SKM-1 treated with dmso at 0.1 percent for 144 hours (cell line): ENCODE results near the gene DLX4.
A peak's percentile ranks its signal among the peaks of the same experiment; 100 is the strongest.

Experiments
- DNase-seq: peaks from one replicate; lab custom pipeline; 2025; ENCODE audit not compliant: unreplicated experiment; lab: John Stamatoyannopoulos, UW

DLX4 gene

DNA sequence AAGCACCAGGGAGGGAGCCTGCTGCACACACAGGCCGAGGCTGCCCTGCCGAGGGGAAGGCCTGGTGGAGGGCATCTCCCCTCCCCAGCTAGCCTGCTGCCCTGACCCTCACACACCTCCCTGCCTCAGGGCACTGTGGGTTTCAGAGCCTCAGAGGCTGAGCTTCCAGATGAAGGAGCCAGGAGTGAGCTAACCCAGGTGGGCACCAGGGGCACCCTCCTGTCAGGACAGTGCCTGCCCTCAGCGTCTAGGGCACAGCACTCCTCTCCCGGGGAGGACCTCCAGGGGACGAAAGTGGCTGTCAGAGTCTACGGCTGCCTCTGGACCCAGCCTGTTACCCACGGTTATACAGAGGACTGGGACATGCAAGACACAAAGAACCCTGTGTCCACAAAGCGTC is 22.8 kb upstream of the DLX4 start:
- DNase-seq: no peak

- DNase-seq: no peak
Observed at GRCh38 chr17:49946964-49947584, 21.9 kb upstream of the DLX4 start.

GRCh38 chr17:49949634-49950033 is 19.4 kb upstream of the DLX4 start:
- no peak for DNase-seq

GRCh38 chr17:49951362-49952082 is 17.5 kb upstream of the DLX4 start:
- DNase-seq: no peak

DNA sequence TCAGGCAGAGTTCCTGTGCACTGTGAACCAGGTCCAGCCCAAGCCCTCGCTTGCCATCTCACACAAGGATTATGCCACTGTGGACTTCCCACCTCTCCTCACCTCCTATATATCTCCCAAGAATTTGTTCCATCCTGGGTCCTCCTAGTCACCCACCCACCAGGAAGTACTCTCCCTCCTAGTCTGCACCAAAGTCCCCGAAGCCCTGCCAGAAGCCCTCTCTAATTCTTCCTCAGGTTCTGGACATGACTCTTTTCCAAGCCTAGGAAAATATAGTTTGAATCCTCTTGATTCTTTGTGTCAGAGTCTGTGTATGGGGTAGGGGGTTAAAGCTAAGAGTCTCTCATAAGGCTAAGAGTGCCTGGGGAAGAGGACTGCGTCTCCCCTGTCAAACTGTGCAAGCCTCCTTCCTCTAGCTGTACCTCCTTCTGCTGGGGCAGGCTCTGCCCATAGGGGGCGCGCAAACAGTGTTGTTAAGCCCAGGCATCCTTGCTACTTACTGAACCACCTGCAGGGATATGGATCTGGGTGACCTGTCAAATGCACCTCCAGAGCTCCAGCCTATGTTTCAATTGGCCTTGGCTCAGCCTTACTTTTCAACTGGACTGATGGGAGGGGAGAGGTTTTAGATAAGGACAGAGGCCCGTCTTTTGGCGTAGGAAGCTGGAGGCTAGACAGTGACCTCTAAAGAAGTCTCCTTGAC is 16.6 kb upstream of the DLX4 start:
- DNase-seq: peak; percentile 82

- DNase-seq: no peak
Observed at GRCh38 chr17:49952912-49953497, 16.0 kb upstream of the DLX4 start.

- DNase-seq: no peak
Observed at GRCh38 chr17:49955157-49955556, 13.8 kb upstream of the DLX4 start.

DNA sequence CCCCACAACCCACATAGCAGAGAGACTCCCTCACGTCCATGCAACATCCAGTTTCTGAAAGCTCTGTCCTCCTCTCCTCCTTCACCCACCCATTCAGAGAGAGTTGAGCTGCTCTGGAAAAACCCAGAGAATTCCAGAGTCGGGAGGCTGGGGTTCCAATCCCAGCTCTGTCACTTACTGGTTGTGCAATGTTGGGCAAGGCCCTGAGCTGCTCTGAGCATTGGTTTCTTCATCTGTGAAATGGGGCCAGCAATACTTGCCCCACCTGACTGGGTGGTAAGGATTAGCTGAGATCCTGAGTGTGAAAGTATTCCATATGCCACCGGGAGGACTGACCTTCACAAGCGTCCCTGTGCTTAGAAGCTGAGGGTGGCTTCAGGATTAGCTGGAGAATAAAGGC is 12.2 kb upstream of the DLX4 start:
- no peak for DNase-seq

- no peak for DNase-seq
Observed at GRCh38 chr17:49957350-49957749, 11.6 kb upstream of the DLX4 start.

DNA sequence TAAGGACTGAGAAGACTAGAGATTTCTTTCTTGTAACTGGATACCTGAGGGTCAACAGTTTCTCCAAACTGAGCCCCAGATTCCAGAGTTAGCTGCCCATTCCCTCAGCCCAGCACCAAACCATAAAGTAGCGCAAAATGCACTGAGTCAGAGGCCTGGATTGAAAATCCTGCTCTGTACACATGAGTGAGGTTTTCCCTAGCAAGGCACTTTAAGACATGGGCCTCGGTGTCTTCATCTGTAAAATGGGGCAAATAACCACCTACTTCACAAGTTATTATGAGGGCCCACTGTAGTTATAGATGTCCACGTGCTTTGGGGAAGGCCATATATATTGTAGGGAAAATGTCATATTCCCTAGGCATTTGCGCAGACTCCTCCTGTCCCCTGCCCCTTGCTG is 10.3 kb upstream of the DLX4 start:
- no peak for DNase-seq

- DNase-seq: peak; percentile 49
Observed at GRCh38 chr17:49959183-49959935, 9.6 kb upstream of the DLX4 start.

- no peak for DNase-seq
Observed at GRCh38 chr17:49962599-49963308, 6.2 kb upstream of the DLX4 start.

DNA sequence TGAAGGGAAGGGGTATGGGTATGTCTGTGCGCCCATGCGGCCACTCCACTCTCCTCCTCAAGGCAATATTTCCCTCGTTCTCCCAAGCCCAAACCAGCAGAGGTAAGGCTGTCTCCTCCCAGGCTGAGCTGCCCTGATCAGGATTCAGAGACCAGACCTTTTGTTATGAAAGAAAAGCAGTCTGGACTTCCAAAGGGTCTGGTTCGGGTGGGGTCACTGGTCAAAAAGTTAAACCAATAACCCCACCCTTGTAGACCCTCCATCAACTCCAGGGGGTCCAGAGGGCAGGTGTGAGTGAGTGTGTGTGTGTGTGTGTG is 5.7 kb upstream of the DLX4 start:
- no peak for DNase-seq

DNA sequence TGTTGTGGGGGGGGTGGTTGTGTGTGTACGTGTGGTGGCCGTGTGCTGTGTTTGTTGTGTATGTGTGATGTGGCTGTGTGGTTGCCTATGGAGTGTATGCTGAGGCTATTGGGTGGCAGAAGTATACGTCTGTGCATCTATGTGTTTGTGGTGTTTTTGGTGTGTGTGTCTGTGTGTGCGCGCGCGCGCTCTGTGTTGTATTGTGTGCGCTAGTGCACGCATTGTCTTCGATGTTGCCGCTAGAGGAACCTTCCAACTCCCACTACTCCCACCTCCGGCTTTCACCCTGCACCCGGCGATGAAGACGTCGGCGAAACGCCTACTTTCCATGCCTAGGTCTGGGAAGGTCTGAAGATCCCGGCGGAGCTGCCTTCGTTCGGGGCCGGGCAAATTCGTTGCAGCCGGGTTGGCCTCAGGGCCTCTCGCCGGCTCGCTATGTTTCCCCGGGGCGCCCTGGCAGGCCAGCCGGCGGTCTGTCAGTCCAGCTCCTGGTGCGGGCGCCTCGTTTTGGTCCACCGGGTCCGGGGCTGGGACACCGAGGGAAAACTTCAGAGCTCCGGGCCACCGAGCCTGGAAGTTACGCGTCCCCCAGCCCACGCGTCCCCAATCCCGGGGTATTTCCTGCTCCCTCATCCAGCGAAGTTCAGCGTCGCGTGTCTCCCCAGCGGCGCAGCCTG is 5.2 kb upstream of the DLX4 start:
- DNase-seq: no peak

- DNase-seq: no peak
Observed at GRCh38 chr17:49964303-49964768, 4.7 kb upstream of the DLX4 start.

- no peak for DNase-seq
Observed at GRCh38 chr17:49964769-49965523, 4.0 kb upstream of the DLX4 start.

- DNase-seq: peak; percentile 76
Observed at GRCh38 chr17:49965524-49965909, 3.5 kb upstream of the DLX4 start.

DNA sequence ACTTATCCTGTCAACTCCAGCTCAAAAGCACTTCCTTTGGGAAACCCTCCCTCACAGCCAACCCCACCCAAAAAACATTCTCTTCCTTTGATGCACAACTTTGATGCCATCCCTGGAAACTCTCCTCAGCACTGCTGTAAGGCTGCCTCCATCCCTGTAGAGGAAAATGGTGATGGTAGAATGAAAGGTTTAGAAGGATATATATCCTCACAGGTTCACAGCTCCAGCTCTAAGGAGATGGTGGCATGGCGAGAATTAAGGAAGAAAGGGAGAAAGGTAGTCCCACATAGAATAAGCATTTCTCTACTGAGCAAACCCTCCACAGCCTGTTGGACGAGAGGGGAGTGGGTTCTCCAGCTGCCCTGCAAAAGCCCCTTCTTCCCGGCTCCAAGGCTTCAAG is 2.2 kb upstream of the DLX4 start:
- no peak for DNase-seq

- no peak for DNase-seq
Observed at GRCh38 chr17:49967205-49967604, 1.8 kb upstream of the DLX4 start.
